ENCODE results near the gene MMP24OS. TPM values are rescaled to one million over a fixed set of nuclear protein-coding genes. Genes with fewer than 3 reads are reported as not detected.

Gene MMP24OS
- total RNA-seq, 1 donor from 2014 or later, result 94.6 TPM

DNA sequence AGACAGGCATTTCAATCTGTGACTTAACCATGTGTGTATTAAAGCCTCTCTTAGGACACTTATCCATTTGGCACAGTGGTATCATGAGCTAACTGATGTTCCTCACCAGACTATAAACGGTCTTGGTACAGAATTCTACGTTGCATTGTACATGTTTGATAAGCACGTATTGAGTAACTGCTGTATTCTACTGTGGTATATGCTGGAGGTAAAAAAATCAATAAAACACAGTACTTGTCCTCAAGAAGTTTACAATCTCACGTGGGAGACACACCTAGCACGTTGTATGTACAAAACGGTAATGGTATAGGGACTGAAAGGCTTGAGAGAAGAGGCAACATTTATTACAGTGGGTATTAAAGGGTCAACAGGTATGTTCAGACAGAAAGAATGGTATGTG lies 47.5 kb upstream of the MMP24OS start:
- no peaks in the 10 kb centered on the region for H3K27me3 Mint-ChIP-seq (ENCODE audit: low read depth)
- H3K27ac Mint-ChIP-seq (ENCODE audit: unreplicated experiment), result no peak overlapping the region
- no peaks in the 10 kb centered on the region for H3K9me3 Mint-ChIP-seq (ENCODE audit: low read depth)
- H3K4me3 Mint-ChIP-seq (ENCODE audit: unreplicated experiment), result no peak overlapping the region
- peaks cover 47% of the 10 kb centered on the region for H3K4me1 Mint-ChIP-seq (ENCODE audit: low read depth)
- no peak for DNase-seq (ENCODE audit: low spot score)
- H3K36me3 Mint-ChIP-seq (ENCODE audit: low read depth), result no peaks in the 10 kb centered on the region
- TF ChIP-seq, protein P1, sequence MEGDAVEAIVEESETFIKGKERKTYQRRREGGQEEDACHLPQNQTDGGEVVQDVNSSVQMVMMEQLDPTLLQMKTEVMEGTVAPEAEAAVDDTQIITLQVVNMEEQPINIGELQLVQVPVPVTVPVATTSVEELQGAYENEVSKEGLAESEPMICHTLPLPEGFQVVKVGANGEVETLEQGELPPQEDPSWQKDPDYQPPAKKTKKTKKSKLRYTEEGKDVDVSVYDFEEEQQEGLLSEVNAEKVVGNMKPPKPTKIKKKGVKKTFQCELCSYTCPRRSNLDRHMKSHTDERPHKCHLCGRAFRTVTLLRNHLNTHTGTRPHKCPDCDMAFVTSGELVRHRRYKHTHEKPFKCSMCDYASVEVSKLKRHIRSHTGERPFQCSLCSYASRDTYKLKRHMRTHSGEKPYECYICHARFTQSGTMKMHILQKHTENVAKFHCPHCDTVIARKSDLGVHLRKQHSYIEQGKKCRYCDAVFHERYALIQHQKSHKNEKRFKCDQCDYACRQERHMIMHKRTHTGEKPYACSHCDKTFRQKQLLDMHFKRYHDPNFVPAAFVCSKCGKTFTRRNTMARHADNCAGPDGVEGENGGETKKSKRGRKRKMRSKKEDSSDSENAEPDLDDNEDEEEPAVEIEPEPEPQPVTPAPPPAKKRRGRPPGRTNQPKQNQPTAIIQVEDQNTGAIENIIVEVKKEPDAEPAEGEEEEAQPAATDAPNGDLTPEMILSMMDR (IDR thresholded peaks at IDR 0.05), result no peak

DNA sequence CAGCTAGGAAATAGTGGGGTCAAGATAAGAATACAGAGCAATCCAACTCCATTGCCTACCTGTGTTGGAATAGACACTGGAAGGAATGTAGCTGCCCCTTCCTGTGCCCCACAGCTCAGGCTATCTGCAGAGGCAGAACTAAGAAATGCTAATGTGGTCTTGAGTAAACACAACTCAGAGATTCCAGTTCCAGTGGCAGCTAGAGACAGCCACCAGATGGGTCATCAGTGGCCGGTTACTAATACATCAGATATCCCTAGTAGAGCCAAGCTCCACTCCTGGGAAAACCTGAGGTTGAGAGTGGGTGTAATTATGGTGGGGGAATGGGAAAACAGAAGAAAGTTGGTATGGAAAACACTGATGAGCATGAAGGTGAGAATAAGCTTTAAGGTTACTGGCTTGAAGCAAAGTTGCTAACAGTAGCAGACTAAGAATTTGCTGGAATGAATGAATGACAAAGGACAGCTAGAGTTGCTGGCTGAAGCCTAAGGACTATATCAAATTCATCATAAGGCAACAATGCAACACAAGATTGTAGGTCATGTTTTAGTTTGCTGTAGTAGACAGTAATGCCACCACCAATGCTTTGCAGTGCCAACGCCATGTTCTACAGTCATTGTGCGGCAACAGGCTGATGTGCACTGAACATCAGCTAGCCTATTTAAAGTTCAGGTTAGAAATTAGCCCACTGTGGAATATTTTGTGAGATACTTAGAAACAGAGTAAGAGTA lies 42.6 kb upstream of the MMP24OS start:
- Mint-ChIP-seq H3K4me1 (ENCODE audit: low read depth) (peaks cover 63% of the 10 kb centered on the region), H3K36me3 (ENCODE audit: low read depth) (no peaks in the 10 kb centered on the region), H3K4me3 (ENCODE audit: unreplicated experiment) (no peak overlapping the region), H3K9me3 (ENCODE audit: low read depth) (no peaks in the 10 kb centered on the region), H3K27ac (ENCODE audit: unreplicated experiment) (peak overlapping the region; percentile 89), H3K27me3 (ENCODE audit: low read depth) (no peaks in the 10 kb centered on the region)
- TF ChIP-seq, protein P1 (IDR thresholded peaks at IDR 0.05), result no peak
- DNase-seq (ENCODE audit: low spot score), result no peak

DNA sequence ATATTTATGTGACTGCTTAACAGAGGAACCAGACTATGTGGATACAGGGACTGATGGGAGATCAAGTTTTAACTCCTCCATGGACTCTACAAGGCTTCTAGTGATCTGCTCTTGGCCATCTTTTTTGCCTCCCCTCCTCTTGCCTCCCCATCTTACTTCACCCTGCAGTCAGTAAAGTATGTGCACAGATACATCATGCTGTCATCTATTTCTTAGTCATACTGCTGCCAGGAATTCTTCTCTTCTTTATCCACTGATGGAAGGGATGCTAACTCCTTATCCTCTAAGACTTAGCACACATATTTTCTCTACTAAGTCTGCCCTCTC lies 41.9 kb upstream of the MMP24OS start:
- H3K36me3 Mint-ChIP-seq (ENCODE audit: low read depth), result peaks cover 1% of the 10 kb centered on the region
- H3K27ac Mint-ChIP-seq (ENCODE audit: unreplicated experiment), result peak overlapping the region; percentile 89
- H3K4me3 Mint-ChIP-seq (ENCODE audit: unreplicated experiment), result no peak overlapping the region
- no peak for DNase-seq (ENCODE audit: low spot score)
- TF ChIP-seq, protein P1 (IDR thresholded peaks at IDR 0.05), result no peak
- H3K27me3 Mint-ChIP-seq (ENCODE audit: low read depth), result no peaks in the 10 kb centered on the region
- H3K9me3 Mint-ChIP-seq (ENCODE audit: low read depth), result no peaks in the 10 kb centered on the region
- H3K4me1 Mint-ChIP-seq (ENCODE audit: low read depth), result peaks cover 67% of the 10 kb centered on the region

DNA sequence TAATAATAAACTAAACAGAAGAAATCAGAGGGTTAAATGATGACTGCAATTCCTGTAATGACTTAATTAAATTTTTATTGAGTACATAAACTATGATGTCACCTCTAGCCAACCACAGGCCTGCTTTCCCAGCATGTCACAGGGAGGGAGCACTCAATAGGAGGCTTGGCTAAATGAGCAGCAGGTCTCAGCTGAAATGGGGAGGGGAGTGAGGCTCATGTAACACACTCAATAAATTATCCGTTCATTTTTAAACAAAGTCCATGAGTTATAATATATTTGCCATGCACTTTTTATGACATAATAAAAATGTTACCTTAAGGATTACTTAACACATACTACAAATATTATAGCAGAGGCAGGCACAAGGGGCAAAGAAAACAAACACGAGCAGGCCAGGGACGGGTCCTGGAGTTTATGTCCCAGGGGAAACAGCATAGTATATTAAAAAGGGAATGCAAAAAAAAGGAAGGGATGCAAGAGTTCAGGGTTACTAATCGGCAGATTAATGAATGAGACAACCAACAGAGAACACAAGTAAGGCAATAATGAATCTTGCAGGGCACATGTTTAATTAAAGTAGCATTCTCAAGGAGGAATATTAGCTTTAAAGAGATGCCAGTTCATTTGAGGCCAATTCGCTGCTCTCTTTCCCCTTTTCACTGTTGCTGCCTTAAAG lies 41.4 kb upstream of the MMP24OS start:
- Mint-ChIP-seq H3K4me3 (ENCODE audit: unreplicated experiment) (no peak overlapping the region), H3K36me3 (ENCODE audit: low read depth) (peaks cover 1% of the 10 kb centered on the region), H3K4me1 (ENCODE audit: low read depth) (peaks cover 72% of the 10 kb centered on the region), H3K9me3 (ENCODE audit: low read depth) (no peaks in the 10 kb centered on the region), H3K27ac (ENCODE audit: unreplicated experiment) (peak overlapping the region; percentile 89), H3K27me3 (ENCODE audit: low read depth) (no peaks in the 10 kb centered on the region)
- DNase-seq (ENCODE audit: low spot score), result no peak
- TF ChIP-seq, protein P1 (IDR thresholded peaks at IDR 0.05), result no peak

DNA sequence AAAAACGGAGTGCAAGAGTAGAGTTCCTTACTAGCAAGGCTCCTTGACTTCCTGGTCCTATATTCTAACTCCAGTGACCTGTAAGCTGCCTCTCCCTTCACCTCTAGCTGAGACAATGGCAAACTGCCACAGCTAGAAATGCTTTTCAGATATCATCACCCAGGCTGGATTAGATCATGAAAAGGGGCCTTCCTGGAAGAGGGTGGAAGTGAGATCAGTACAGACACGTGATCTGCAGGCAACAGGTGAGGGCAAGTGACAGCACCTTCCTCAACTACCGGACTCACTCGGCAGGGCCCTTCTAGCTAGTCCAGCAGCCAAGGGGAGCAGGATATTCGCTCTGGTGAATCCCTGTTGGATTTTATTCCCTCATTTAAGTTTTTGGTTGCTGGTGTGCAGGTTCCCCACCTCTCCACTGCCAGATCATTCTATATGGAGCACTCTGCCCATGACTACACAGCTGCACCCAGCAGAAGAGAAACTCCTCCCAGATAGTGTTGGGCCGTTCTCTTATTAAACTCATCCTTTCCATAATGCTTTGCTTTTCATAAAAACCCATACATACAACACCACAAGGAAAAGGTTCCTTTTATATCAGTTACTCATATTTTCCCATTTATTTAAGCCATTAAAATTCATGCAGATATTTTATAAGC lies 40.7 kb upstream of the MMP24OS start:
- TF ChIP-seq, protein P1 (IDR thresholded peaks at IDR 0.05), result no peak
- DNase-seq (ENCODE audit: low spot score), result no peak
- H3K27ac Mint-ChIP-seq (ENCODE audit: unreplicated experiment), result peak overlapping the region; percentile 81
- H3K4me1 Mint-ChIP-seq (ENCODE audit: low read depth), result peaks cover 74% of the 10 kb centered on the region
- H3K9me3 Mint-ChIP-seq (ENCODE audit: low read depth), result no peaks in the 10 kb centered on the region
- H3K27me3 Mint-ChIP-seq (ENCODE audit: low read depth), result no peaks in the 10 kb centered on the region
- peaks cover 1% of the 10 kb centered on the region for H3K36me3 Mint-ChIP-seq (ENCODE audit: low read depth)
- no peak overlapping the region for H3K4me3 Mint-ChIP-seq (ENCODE audit: unreplicated experiment)
